Esophagus squamous epithelium (tissue), 4 donors: ENCODE results near the gene MMP25.

Source experiments
- CTCF ChIP-seq, 6 experiments: fragments of 450-650 bp in 4 of 6; fragments of 200-600 bp in 2 of 6; sonication (generic) in 2 of 6; IDR thresholded peaks; one replicate each; pipeline ENCODE4 v1.5.1; 2016 to 2019; ENCODE audit warnings: antibody characterized with exemption in 6 of 6, mild to moderate bottlenecking in 4 of 6, moderate library complexity in 4 of 6
- POLR2A ChIP-seq, 4 donors: fragments of 450-650 bp; IDR thresholded peaks; one replicate each; pipeline ENCODE4 v1.6.1; 2017; ENCODE audit warnings: antibody characterized with exemption in 4 of 4, mild to moderate bottlenecking in 4 of 4, moderate library complexity in 3 of 4

- TF ChIP-seq CTCF (IDR thresholded peaks at IDR 0.05) (no peak), POLR2A (IDR thresholded peaks at IDR 0.05) (no peak)
Measured at GRCh38 chr16:3012246-3012645, 34.1 kb upstream of the MMP25 start.
